DOHH2 (cell line): ENCODE data around the gene TFPT.
"Not testable (repeated sequence)": the region's sequence is repeated elsewhere in the genome, so short reads cannot be mapped to it uniquely, and the experiment has no call there.

Source experiments
- H3F3A ChIP-seq: fragments of 200-600 bp; sonication (generic), shearing (Covaris generic); 2 replicates; pipeline ENCODE4 v1.6.0; 2016; ENCODE audit warnings: antibody characterized with exemption, mild to moderate bottlenecking; ENCODE audit not compliant: control insufficient read depth, insufficient read depth
- H3K27ac ChIP-seq: fragments of 200-600 bp; sonication (generic); 2 replicates; pipeline ENCODE4 v1.5.1; 2014; ENCODE audit warnings: low read depth, mild to moderate bottlenecking, low read length, moderate library complexity
- H3K27me3 ChIP-seq: fragments of 200-600 bp; sonication (generic); 2 replicates; pipeline ENCODE4 v1.6.1; 2014; ENCODE audit warnings: mild to moderate bottlenecking, low read length, mixed read lengths; ENCODE audit not compliant: control insufficient read depth
- H3K36me3 ChIP-seq: fragments of 200-600 bp; sonication (generic); 2 replicates; pipeline ENCODE4 v1.6.1; 2014; ENCODE audit warnings: mild to moderate bottlenecking, low read length, moderate library complexity, mixed read lengths; ENCODE audit not compliant: control insufficient read depth
- H3K4me1 ChIP-seq: fragments of 200-600 bp; sonication (generic); 2 replicates; pipeline ENCODE4 v1.6.1; 2014; ENCODE audit warnings: mild to moderate bottlenecking, low read length, mixed read lengths; ENCODE audit not compliant: control insufficient read depth
- H3K4me2 ChIP-seq: fragments of 200-600 bp; sonication (generic); 2 replicates; pipeline ENCODE4 v1.6.0; 2014; ENCODE audit warnings: mild to moderate bottlenecking, low read length, moderate library complexity
- H3K4me3 ChIP-seq: fragments of 200-600 bp; sonication (generic); 2 replicates; pipeline ENCODE4 v1.5.1; 2014; ENCODE audit warnings: mild to moderate bottlenecking, low read length, mixed read lengths
- H3K79me2 ChIP-seq: fragments of 200-600 bp; sonication (generic); 2 replicates; pipeline ENCODE4 v1.6.1; 2014; ENCODE audit warnings: mild to moderate bottlenecking, low read length, mixed read lengths; ENCODE audit not compliant: control insufficient read depth
- H3K9me2 ChIP-seq: fragments of 200-600 bp; sonication (generic); replicated peaks from 2 replicates; pipeline ENCODE4 v1.6.1; 2014; ENCODE audit warnings: mild to moderate bottlenecking, low read length, mixed read lengths; ENCODE audit not compliant: control insufficient read depth
- H3K9me3 ChIP-seq: fragments of 200-600 bp; sonication (generic); 2 replicates; pipeline ENCODE4 v1.6.1; 2014; ENCODE audit warnings: antibody characterized with exemption, low read length, mixed read lengths; ENCODE audit not compliant: control insufficient read depth, insufficient read depth
- H4K20me1 ChIP-seq: fragments of 200-600 bp; sonication (generic); 2 replicates; pipeline ENCODE4 v1.6.0; 2014; ENCODE audit warnings: low read depth, mild to moderate bottlenecking, antibody characterized with exemption, low read length, moderate library complexity; ENCODE audit not compliant: control insufficient read depth, insufficient read depth
- EZH2phosphoT487 ChIP-seq: fragments of 200-600 bp; sonication (generic); IDR thresholded peaks from 2 replicates; pipeline ENCODE4 v1.6.1; 2017; ENCODE audit warnings: borderline replicate concordance, mild to moderate bottlenecking, antibody characterized with exemption, low read length, moderate library complexity, mixed read lengths
- TF ChIP-seq, protein P1 (sequence below): fragments of 200-600 bp; sonication (generic); IDR thresholded peaks from one replicate; pipeline ENCODE4 v1.5.1; 2014; ENCODE audit warnings: antibody characterized with exemption, mild to moderate bottlenecking, low read depth, low read length; ENCODE audit not compliant: poor library complexity, severe bottlenecking

Gene TFPT

DNA sequence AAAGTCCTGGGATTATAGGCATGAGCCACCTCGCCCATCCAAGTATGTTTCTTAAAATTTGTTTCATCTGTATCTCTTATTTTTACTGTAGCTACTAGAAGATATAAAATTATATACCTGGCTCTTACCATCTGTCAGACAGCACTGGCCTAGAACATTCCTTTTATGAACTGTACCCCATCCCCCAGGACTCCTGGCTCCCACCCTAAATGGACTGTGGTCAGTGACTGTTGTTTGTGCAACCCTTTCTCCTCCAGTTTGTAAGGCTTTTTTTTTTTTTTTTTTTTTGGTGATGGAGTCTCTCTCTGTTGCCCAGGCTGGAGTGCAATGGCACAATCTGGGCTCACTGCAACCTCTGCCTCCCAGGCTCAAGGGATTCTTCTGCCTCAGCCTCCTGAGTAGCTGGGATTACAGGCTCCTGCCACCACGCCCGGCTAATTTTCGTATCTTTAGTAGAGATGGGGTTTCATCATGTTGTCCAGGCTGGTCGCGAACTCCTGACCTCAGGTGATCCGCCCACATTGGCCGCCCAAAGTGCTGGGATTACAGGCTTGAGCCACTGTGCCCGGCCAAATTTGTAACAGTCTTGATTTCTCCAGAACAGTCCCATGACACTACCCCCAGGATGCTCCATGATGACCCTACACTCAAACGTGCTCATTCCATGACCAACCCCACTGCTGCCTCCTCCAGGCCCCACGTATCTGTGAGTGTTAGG, 10.3 kb downstream of the TFPT start:
- Histone ChIP-seq H3K27ac (no peak overlapping the region), H3K4me3 (no peak overlapping the region), H3K4me2 (no peak overlapping the region), H3F3A (0 out of 2 replicates have a peak, but pooled peaks cover 2% of the 10 kb centered on the region), H3K79me2 (peaks cover 34% of the 10 kb centered on the region), H3K36me3 (peaks cover 52% of the 10 kb centered on the region), H4K20me1 (no peaks in the 10 kb centered on the region), H3K27me3 (no peaks in the 10 kb centered on the region), H3K4me1 (peaks cover 17% of the 10 kb centered on the region), H3K9me3 (no peaks in the 10 kb centered on the region), H3K9me2 (no peaks in the 10 kb centered on the region)
- TF ChIP-seq, protein P1, sequence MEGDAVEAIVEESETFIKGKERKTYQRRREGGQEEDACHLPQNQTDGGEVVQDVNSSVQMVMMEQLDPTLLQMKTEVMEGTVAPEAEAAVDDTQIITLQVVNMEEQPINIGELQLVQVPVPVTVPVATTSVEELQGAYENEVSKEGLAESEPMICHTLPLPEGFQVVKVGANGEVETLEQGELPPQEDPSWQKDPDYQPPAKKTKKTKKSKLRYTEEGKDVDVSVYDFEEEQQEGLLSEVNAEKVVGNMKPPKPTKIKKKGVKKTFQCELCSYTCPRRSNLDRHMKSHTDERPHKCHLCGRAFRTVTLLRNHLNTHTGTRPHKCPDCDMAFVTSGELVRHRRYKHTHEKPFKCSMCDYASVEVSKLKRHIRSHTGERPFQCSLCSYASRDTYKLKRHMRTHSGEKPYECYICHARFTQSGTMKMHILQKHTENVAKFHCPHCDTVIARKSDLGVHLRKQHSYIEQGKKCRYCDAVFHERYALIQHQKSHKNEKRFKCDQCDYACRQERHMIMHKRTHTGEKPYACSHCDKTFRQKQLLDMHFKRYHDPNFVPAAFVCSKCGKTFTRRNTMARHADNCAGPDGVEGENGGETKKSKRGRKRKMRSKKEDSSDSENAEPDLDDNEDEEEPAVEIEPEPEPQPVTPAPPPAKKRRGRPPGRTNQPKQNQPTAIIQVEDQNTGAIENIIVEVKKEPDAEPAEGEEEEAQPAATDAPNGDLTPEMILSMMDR, result no peak
- no peak for TF ChIP-seq EZH2phosphoT487

DNA sequence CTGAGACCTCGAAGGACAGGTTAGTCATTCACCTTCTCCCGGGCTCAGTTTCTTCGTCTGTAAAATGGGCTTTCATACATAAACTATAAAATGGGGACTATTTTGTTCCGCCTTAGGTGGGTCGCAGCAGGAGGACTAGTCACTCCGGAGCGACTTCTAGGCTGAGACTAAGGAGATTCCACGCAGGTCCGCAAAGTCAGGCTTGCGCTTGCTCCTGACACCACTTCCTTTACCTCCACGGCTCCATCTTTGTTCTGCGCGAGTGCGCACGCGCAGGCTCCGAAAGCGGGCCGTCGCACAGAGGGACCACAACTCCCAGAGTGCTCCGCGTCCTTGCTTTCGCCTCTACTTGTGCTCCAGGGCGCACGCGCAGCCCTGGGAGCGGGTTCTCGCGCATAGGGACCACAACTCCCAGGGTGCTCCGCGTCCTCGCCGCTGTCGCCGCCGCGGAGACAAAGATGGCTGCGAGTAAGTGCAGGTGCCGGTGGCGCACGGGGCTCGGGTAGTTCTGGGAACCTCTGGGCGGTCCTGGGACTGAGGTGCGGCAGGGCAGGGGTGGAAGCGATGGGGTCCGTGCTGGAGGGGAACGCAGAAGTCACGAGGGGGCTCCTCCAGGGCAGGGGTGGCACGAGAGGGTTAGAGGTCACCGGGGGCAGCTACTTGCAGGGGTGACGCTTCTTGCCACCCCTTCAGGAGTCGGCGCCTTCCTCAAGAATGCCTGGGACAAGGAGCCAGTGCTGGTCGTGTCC, 12.9 kb downstream of the TFPT start, which contains the start of gene NDUFA3:
Gene NDUFA3, plus strand, starts transcription at position 435 of the 749 bp plus-strand sequence. Its CDS starts 24 bp downstream, at position 459.
- Histone ChIP-seq H3K27me3 (no peaks in the 10 kb centered on the region), H3K9me3 (no peaks in the 10 kb centered on the region), H3K4me1 (peaks cover 17% of the 10 kb centered on the region), H3K79me2 (peaks cover 31% of the 10 kb centered on the region), H3K9me2 (no peaks in the 10 kb centered on the region), H3K27ac (peak within 1 kb of the TSS; percentile 31; the same call in 1 of the 2 replicates), H3K4me3 (peak within 1 kb of the TSS; percentile 97), H4K20me1 (no peaks in the 10 kb centered on the region), H3K36me3 (peaks cover 28% of the 10 kb centered on the region), H3F3A (peaks cover 6% of the 10 kb centered on the region; the same call in 1 of the 2 replicates), H3K4me2 (peak within 1 kb of the TSS; percentile 86)
- TF ChIP-seq, protein P1, result no peak
- no peak for TF ChIP-seq EZH2phosphoT487

DNA sequence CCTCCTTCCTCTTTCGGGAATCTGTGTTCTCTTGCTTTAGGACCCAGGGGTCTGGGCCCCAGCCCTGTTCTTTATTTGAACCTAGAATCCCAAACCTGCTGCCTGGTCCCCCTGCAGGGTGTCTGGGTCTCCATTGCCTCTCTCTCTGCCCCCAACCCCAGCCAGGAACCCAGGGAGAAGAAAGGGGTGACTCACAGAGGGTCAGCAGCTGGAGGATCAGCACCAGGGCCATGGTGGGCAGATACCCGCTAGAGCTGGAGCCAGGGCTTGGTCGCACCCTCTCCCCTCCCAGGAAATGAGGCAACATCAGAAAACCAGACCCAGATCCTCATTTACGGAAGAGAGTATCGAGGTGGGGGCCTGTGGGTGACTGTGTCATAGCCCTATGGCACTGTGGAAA, 14.9 kb downstream of the TFPT start, which contains the start of gene OSCAR:
Gene OSCAR, minus strand, starts transcription at position 243 of the 400 bp plus-strand sequence. Its CDS starts 11 bp downstream, at position 232.
- Histone ChIP-seq H3K9me3 (no peaks in the 10 kb centered on the region), H3K27ac (no peak within 1 kb of the TSS), H3K27me3 (no peaks in the 10 kb centered on the region), H3K36me3 (peaks cover 9% of the 10 kb centered on the region), H4K20me1 (no peaks in the 10 kb centered on the region), H3F3A (peaks cover 6% of the 10 kb centered on the region; the same call in 1 of the 2 replicates), H3K4me2 (no peak within 1 kb of the TSS), H3K9me2 (no peaks in the 10 kb centered on the region), H3K79me2 (peaks cover 28% of the 10 kb centered on the region), H3K4me3 (no peak within 1 kb of the TSS), H3K4me1 (peaks cover 34% of the 10 kb centered on the region)
- no peak for TF ChIP-seq EZH2phosphoT487
- TF ChIP-seq, protein P1, result no peak

DNA sequence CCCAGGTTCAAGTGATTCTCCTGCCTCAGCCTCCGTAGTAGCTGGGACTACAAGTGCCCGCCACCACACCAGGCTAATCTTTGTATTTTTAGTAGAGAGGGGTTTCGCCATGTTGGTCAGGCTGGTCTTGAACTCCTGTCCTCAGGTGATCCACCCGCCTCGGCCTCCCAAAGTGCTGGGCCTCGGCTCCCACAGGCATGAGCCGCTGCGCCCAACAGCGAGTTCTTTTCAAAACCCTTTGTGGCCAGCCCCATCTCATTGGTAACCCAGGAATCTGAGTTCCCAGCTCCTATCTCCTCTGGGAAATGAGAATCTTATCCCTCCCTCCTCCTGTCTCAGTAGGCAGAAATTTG, 15.6 kb downstream of the TFPT start:
- H3K4me3 ChIP-seq, result not testable (repeated sequence)
- H3K4me1 ChIP-seq, result peaks cover 34% of the 10 kb centered on the region

More for the DNA sequence above, 15.6 kb downstream of the TFPT start:
- not testable (repeated sequence) for H3K36me3 ChIP-seq, H3K4me2 ChIP-seq, H3K27ac ChIP-seq, H3K9me2 ChIP-seq, H3K27me3 ChIP-seq, H4K20me1 ChIP-seq, H3K9me3 ChIP-seq, H3F3A ChIP-seq
- H3K79me2 ChIP-seq, result peaks cover 22% of the 10 kb centered on the region
